ENCODE measurements around the gene GLTPD2.

DNA sequence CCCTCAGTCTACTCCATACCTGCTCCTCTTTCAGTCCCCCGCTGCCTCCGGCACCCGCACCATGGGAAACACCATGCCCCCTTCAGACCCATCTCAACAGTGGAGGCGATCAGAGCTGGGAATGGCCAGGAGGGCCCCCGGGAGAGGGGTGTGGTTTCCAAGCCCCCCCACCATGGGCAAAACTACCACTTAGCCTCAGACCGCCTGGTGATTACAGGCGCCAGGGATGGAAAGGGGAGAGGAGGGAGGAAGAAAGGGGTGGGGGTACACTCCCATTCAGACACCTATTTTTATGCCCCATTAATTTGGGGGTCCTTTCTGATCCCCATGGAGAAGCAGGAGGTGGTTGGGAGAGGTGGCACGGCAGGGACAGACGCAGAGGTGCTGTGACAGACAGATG, 13.5 kb downstream of the GLTPD2 start, which contains the start of gene C17orf114:
- TF ChIP-seq, protein P1, sequence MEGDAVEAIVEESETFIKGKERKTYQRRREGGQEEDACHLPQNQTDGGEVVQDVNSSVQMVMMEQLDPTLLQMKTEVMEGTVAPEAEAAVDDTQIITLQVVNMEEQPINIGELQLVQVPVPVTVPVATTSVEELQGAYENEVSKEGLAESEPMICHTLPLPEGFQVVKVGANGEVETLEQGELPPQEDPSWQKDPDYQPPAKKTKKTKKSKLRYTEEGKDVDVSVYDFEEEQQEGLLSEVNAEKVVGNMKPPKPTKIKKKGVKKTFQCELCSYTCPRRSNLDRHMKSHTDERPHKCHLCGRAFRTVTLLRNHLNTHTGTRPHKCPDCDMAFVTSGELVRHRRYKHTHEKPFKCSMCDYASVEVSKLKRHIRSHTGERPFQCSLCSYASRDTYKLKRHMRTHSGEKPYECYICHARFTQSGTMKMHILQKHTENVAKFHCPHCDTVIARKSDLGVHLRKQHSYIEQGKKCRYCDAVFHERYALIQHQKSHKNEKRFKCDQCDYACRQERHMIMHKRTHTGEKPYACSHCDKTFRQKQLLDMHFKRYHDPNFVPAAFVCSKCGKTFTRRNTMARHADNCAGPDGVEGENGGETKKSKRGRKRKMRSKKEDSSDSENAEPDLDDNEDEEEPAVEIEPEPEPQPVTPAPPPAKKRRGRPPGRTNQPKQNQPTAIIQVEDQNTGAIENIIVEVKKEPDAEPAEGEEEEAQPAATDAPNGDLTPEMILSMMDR (IDR thresholded peaks at IDR 0.05): no peak
- TF ChIP-seq POLR2A (IDR thresholded peaks at IDR 0.05) (no peak), POLR2AphosphoS5 (IDR thresholded peaks at IDR 0.05; ENCODE audit: insufficient read depth in 1 of 2, low read depth in 1 of 2) (no peak)
